Fibroblast of villous mesenchyme (primary cell): ENCODE measurements around the gene MDM1. TPM values are rescaled to one million over a fixed set of nuclear protein-coding genes. Genes with fewer than 3 reads are reported as not detected.

Experiments used
- DNase-seq: peaks from one replicate; pipeline ENCODE4 v3.0.0-alpha.2; 2010; ENCODE audit warnings: low read depth
- H3K4me3 ChIP-seq: 2 replicates; pipeline ENCODE4 v1.5.1; 2011; ENCODE audit warnings: low read depth, mild to moderate bottlenecking, low read length
- total RNA-seq: library from RNA; depleted of rRNA; stranded (reverse); fragments of >200 nt; gene quantifications from 2 replicates; pipeline ENCODE4 v1.2.3, GENCODE V29; 2012
- TF ChIP-seq, protein P1 (sequence below): IDR thresholded peaks from 2 replicates; pipeline ENCODE4 v1.5.1; 2012; ENCODE audit warnings: low read depth, mild to moderate bottlenecking, low read length; ENCODE audit not compliant: insufficient read depth

The MDM1 gene
- total RNA-seq, 1 donor: 13.0 TPM

DNA sequence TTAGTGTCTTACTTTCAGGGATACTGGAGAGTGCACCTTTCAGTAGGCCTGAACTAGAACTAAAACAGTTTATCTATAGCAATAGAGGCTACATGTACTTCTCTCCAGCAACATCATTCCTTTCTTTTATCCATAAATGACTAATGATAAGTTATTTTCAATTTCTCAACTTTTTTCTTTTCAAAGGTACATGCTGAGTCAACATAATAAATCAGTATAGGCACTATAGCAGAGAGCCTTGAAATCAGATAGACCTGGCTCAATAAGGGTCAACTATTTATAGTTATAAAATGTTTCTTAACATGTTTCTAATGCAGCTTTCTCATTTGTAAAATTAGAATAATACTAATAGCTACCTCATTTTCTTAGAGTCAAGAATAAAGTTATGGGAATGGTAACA lies 84.4 kb downstream of the MDM1 start:
- DNase-seq: no peak
- TF ChIP-seq, protein P1, sequence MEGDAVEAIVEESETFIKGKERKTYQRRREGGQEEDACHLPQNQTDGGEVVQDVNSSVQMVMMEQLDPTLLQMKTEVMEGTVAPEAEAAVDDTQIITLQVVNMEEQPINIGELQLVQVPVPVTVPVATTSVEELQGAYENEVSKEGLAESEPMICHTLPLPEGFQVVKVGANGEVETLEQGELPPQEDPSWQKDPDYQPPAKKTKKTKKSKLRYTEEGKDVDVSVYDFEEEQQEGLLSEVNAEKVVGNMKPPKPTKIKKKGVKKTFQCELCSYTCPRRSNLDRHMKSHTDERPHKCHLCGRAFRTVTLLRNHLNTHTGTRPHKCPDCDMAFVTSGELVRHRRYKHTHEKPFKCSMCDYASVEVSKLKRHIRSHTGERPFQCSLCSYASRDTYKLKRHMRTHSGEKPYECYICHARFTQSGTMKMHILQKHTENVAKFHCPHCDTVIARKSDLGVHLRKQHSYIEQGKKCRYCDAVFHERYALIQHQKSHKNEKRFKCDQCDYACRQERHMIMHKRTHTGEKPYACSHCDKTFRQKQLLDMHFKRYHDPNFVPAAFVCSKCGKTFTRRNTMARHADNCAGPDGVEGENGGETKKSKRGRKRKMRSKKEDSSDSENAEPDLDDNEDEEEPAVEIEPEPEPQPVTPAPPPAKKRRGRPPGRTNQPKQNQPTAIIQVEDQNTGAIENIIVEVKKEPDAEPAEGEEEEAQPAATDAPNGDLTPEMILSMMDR: no peak
- no peak overlapping the region for H3K4me3 ChIP-seq

DNA sequence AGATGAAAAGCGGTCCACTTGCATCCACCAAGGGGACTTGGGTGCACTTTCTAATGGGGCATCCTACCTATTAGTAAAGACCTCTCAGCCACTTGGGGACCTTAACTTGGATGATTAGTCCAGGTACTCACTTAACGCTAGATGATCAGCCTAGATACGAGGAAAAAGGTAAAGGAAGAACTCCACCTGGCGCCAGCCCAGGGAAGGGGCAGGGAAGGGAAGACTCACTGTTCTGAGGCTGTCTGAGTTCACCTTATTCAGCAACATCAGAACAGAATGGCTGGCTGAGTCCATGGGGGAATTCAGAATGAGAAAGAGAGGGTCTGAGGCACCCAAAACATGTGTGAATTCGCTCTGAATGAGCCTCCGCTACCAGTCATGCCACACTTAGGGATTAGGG lies 85.8 kb downstream of the MDM1 start:
- TF ChIP-seq, protein P1: no peak
- H3K4me3 ChIP-seq: no peak overlapping the region
- DNase-seq: no peak

DNA sequence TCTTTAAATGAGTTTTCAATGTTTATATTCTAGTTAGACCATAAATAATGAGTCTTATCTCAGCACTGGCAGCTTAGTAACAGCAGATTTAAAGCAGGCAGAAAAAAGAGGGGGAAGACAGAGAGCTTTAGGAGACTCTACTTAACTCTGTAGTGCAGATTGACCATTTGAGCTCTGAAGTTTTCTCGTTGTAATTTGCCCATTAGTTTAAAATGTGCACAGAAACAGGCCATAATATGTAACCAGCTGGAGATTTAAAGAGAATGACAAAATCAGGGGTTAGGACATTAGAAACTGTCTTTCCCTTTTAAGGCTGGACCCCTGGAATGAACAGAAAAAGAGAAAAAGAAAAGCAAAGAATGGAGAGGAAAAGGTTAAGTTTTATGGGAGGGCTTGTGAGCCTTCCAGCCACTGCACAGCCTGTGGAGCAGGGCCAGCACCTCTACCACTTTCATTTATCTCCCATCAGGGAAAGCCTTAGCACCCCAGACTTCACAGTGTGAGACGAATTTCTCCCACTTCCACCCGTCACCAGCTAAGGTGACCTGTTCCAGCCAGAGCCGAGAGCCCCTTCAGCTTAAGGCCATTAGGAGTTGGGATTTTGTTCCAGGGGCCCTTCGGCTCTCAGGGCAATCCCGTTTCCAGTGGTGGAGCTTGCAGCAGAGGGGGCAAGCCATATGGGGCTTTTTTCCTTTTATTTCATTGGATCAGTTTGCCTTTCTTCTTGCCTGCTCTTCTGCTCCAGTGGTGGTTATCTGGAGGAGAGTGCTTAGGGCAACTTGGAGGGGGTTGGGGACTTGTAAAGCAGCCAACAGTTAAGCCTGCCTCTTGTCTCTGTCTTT lies 86.8 kb downstream of the MDM1 start:
- TF ChIP-seq, protein P1: no peak
- peak; percentile 37 for DNase-seq

More for the DNA sequence above, 86.8 kb downstream of the MDM1 start:
- H3K4me3 ChIP-seq: peak overlapping the region; percentile 42

Other genes starting within 250 kb of the MDM1 start
- gene IFNG, start 172.6 kb downstream of the MDM1 start, total RNA-seq: not detected in 2 replicates
- gene IL26, start 106.6 kb downstream of the MDM1 start, total RNA-seq: not detected in 2 replicates
- not detected in 2 replicates for gene IL22, start 78.8 kb downstream of the MDM1 start, total RNA-seq